Panc1 (cell line): Measurements from ENCODE around the gene TNFRSF17. TPM values are rescaled to one million over a fixed set of nuclear protein-coding genes. Genes with fewer than 3 reads are reported as not detected.

Experiments
- ATAC-seq: fragments of 200-7000 bp; cut with Tn5 transposase; 2 replicates; pipeline ENCODE4 v1.9.1; 2020; ENCODE audit warnings: mild to moderate bottlenecking, moderate library complexity
- BruUV-seq: library from RNA; stranded (reverse); fragments of 400-500 nt; replicated peaks from 2 replicates; lab custom pipeline; 2021; lab: Mats Ljungman, UMichigan
- CTCF ChIA-PET: fragments of 300-600 bp; sonication (Branson Sonifier 250); formaldehyde crosslinking; loops from one replicate; lab custom pipeline; 2022; ENCODE audit warnings: antibody characterized with exemption; lab: Charles Lee
- POLR2A ChIA-PET: fragments of 300-600 bp; sonication (Branson Sonifier 250); formaldehyde crosslinking; loops from one replicate; lab custom pipeline; 2022; ENCODE audit warnings: antibody characterized with exemption; lab: Charles Lee
- DNase-seq: peaks from one replicate; pipeline ENCODE4 v3.0.0-alpha.2; 2010; ENCODE audit warnings: low read depth, low spot score
- H3K27ac ChIP-seq: 2 replicates; pipeline ENCODE4 v1.5.1; 2011; ENCODE audit warnings: mild to moderate bottlenecking, low read length, inconsistent platforms
- H3K27me3 ChIP-seq: fragments of 200-500 bp; sonication (Bioruptor generic); 2 replicates; pipeline ENCODE4 v1.6.0; 2014; ENCODE audit warnings: low read length, inconsistent platforms; ENCODE audit not compliant: control insufficient read depth, insufficient read depth
- H3K36me3 ChIP-seq: fragments of 200-500 bp; sonication (Bioruptor generic); 2 replicates; pipeline ENCODE4 v1.5.1; 2014; ENCODE audit warnings: inconsistent platforms, mild to moderate bottlenecking, low read length, moderate library complexity; ENCODE audit not compliant: control insufficient read depth, insufficient read depth
- H3K4me1 ChIP-seq: 2 replicates; pipeline ENCODE4 v1.5.1; 2011; ENCODE audit warnings: inconsistent platforms, mild to moderate bottlenecking, low read length, moderate library complexity; ENCODE audit not compliant: control insufficient read depth, insufficient read depth
- H3K4me3 ChIP-seq, 2 experiments: 2 replicates each; pipeline ENCODE4 v1.5.1; 2011 to 2012; ENCODE audit warnings: low read depth in 2 of 2, low read length in 2 of 2, mild to moderate bottlenecking in 2 of 2, inconsistent platforms in 1 of 2, moderate library complexity in 1 of 2
- H3K9me3 ChIP-seq: fragments of 200-500 bp; sonication (Bioruptor generic); 2 replicates; pipeline ENCODE4 v1.5.1; 2014; ENCODE audit warnings: low read depth, mild to moderate bottlenecking, inconsistent platforms, low read length, moderate library complexity; ENCODE audit not compliant: control insufficient read depth, insufficient read depth
- POLR2AphosphoS5 ChIP-seq: IDR thresholded peaks from 2 replicates; pipeline ENCODE4 v1.6.1; 2012; ENCODE audit warnings: mild to moderate bottlenecking, low read depth, low read length, moderate library complexity
- SIN3A ChIP-seq: IDR thresholded peaks from 2 replicates; pipeline ENCODE4 v1.6.1; 2012; ENCODE audit warnings: low read depth, mild to moderate bottlenecking, low read length, moderate library complexity, borderline replicate concordance; ENCODE audit not compliant: insufficient read depth
- TCF7L2 ChIP-seq: IDR thresholded peaks from 2 replicates; pipeline ENCODE4 v1.6.1; 2011; ENCODE audit warnings: mild to moderate bottlenecking, low read depth, low read length, inconsistent platforms
- in situ Hi-C: cut with HindIII; loops from 2 replicates; pipeline ENCODE4 v1.10.0; 2016; ENCODE audit warnings: low sequenced_read_pairs, low pct_unique_long_range_greater_than_20kb
- intact Hi-C: fragments of 100-400 bp; cut with micrococcal nuclease; formaldehyde crosslinking; loops from one replicate; pipeline ENCODE4 v1.10.0; 2022; ENCODE audit not compliant: unreplicated experiment
- total RNA-seq: library from RNA; stranded (reverse); gene quantifications from one replicate; pipeline ENCODE4 v1.2.1, GENCODE V29; 2021; ENCODE audit not compliant: unreplicated experiment
- TF ChIP-seq, protein P1 (sequence below): fragments of 450-650 bp; IDR thresholded peaks from 2 replicates; pipeline ENCODE4 v1.5.1; 2017; ENCODE audit warnings: mild to moderate bottlenecking
- TF ChIP-seq, protein P2 (sequence below), 2 experiments: IDR thresholded peaks; 2 replicates each; pipeline ENCODE4 v1.6.1; 2011 to 2012; ENCODE audit warnings: low read depth in 2 of 2, control low read depth in 1 of 2, low read length in 1 of 2, mild to moderate bottlenecking in 1 of 2, moderate library complexity in 1 of 2; ENCODE audit not compliant: insufficient read depth in 1 of 2

The TNFRSF17 gene
- total RNA-seq, 1 experiment from 2014 or later = not detected

DNA sequence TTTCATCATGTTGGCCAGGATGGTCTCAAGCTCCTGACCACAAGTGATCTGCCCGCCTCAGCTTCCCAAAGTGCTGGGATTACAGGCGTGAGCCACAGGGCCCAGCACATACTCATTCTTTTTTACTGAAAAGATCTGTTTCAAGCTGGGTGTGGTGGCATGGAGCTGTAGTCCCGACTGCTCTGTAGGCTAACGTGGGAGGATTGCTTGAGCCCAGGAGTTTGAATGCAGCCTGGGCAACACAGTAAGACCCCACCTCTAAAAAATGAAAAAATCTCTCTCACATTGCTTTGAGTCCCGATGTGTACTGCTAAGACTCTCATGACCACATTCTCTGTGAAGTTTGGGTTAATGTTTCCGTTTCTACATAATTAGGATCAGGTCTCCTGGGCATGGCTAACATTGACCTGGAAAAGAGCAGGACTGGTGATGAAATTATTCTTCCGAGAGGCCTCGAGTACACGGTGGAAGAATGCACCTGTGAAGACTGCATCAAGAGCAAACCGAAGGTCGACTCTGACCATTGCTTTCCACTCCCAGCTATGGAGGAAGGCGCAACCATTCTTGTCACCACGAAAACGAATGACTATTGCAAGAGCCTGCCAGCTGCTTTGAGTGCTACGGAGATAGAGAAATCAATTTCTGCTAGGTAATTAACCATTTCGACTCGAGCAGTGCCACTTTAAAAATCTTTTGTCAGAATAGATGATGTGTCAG lies 2.3 kb downstream of the TNFRSF17 start:
- H3K36me3 ChIP-seq = no peaks in the 10 kb centered on the region
- CTCF ChIA-PET = no interaction called here
- intact Hi-C loops (no loop called here), in situ Hi-C loops (no loop called here)
- DNase-seq (no peak), ATAC-seq (no peak)
- no peaks in the 10 kb centered on the region for H3K9me3 ChIP-seq
- no peaks in the 10 kb centered on the region for H3K27me3 ChIP-seq
- POLR2A ChIA-PET = interaction anchor here (0.5 to 0.6 kb wide), 2 partner anchors 255 to 259 kb away, joined by 6 to 9 read pairs; no protein-coding TSS in a partner anchor
- no peak overlapping the region for H3K27ac ChIP-seq
- no peaks in the 10 kb centered on the region for H3K4me1 ChIP-seq
- BruUV-seq = no TSS peak
- H3K4me3 ChIP-seq = no peak overlapping the region
- TF ChIP-seq SIN3A (no peak), TCF7L2 (no peak), POLR2AphosphoS5 (no peak)
- TF ChIP-seq, protein P1, sequence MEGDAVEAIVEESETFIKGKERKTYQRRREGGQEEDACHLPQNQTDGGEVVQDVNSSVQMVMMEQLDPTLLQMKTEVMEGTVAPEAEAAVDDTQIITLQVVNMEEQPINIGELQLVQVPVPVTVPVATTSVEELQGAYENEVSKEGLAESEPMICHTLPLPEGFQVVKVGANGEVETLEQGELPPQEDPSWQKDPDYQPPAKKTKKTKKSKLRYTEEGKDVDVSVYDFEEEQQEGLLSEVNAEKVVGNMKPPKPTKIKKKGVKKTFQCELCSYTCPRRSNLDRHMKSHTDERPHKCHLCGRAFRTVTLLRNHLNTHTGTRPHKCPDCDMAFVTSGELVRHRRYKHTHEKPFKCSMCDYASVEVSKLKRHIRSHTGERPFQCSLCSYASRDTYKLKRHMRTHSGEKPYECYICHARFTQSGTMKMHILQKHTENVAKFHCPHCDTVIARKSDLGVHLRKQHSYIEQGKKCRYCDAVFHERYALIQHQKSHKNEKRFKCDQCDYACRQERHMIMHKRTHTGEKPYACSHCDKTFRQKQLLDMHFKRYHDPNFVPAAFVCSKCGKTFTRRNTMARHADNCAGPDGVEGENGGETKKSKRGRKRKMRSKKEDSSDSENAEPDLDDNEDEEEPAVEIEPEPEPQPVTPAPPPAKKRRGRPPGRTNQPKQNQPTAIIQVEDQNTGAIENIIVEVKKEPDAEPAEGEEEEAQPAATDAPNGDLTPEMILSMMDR = no peak
- TF ChIP-seq, protein P2, sequence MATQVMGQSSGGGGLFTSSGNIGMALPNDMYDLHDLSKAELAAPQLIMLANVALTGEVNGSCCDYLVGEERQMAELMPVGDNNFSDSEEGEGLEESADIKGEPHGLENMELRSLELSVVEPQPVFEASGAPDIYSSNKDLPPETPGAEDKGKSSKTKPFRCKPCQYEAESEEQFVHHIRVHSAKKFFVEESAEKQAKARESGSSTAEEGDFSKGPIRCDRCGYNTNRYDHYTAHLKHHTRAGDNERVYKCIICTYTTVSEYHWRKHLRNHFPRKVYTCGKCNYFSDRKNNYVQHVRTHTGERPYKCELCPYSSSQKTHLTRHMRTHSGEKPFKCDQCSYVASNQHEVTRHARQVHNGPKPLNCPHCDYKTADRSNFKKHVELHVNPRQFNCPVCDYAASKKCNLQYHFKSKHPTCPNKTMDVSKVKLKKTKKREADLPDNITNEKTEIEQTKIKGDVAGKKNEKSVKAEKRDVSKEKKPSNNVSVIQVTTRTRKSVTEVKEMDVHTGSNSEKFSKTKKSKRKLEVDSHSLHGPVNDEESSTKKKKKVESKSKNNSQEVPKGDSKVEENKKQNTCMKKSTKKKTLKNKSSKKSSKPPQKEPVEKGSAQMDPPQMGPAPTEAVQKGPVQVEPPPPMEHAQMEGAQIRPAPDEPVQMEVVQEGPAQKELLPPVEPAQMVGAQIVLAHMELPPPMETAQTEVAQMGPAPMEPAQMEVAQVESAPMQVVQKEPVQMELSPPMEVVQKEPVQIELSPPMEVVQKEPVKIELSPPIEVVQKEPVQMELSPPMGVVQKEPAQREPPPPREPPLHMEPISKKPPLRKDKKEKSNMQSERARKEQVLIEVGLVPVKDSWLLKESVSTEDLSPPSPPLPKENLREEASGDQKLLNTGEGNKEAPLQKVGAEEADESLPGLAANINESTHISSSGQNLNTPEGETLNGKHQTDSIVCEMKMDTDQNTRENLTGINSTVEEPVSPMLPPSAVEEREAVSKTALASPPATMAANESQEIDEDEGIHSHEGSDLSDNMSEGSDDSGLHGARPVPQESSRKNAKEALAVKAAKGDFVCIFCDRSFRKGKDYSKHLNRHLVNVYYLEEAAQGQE (IDR thresholded peaks at IDR 0.05; ENCODE audit: insufficient read depth in 1 of 2, low read depth in 2 of 2, low read length in 1 of 2) = no peak

DNA sequence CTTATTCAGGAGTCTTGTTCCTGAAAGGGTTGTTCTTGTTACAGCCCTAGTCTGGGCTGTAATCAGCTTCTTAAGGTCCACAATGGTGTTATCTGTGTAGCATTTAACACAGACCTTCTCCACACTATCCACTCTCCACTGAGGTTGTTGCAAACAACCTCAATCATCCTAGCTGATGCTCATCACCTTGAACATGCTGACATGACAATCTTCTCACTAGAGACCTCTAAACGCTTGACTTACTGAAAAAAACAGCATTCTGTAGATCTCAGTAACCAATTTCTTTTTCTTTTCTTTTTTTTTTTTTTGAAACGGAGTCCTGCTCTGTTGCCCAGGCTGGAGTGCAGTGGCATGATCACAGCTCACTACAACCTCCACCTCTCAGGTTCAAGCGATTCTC lies 3.6 kb downstream of the TNFRSF17 start:
- CTCF ChIA-PET = interaction anchor here (0.7 kb wide), 1 partner anchor 99 kb away, joined by 3 read pairs; no protein-coding TSS in a partner anchor

More for the DNA sequence above, 3.6 kb downstream of the TNFRSF17 start:
- no peaks in the 10 kb centered on the region for H3K9me3 ChIP-seq
- no peak for ATAC-seq
- TF ChIP-seq, protein P2 (IDR thresholded peaks at IDR 0.05; ENCODE audit: insufficient read depth in 1 of 2, low read depth in 2 of 2, low read length in 1 of 2) = no peak
- TF ChIP-seq, protein P1 = no peak
- TF ChIP-seq SIN3A = no peak
- no peak for TF ChIP-seq TCF7L2
- TF ChIP-seq POLR2AphosphoS5 = no peak
- H3K27me3 ChIP-seq = no peaks in the 10 kb centered on the region
- intact Hi-C loops = no loop called here
- in situ Hi-C loops = no loop called here
- DNase-seq = no peak
- H3K36me3 ChIP-seq = no peaks in the 10 kb centered on the region
- BruUV-seq = no TSS peak
- H3K4me1 ChIP-seq = no peaks in the 10 kb centered on the region
- H3K4me3 ChIP-seq = no peak overlapping the region
- POLR2A ChIA-PET = no interaction called here
- H3K27ac ChIP-seq = no peak overlapping the region
